ENCODE measurements around the gene IL1B. TPM values are rescaled to one million over a fixed set of nuclear protein-coding genes. Genes with fewer than 3 reads are reported as not detected.

IL1B gene
- total and polyA plus RNA-seq, 2 donors (not counting 3 experiments of a cell fraction or from before 2014, with no cell fraction given): 0.25 TPM; not detected in 1

DNA sequence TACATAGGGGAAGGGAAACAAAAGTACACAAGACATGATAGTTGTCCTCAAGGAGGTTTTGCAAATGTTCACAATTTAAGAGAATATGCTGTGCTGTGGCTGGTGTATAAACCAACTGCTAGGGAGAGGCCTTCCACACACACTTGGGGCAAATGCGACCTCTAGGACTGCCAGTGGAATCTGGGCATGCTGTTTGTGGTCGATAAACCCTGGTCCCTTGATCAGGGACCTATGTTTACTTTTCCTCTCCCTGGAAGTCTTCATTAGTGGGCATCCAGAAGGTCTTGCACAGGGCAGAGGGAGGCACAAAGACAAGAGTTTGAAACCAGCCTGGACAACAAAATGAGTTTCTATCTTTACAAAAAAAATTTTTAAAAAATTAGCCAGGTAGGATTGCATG is 7.3 kb upstream of the IL1B start:
- ChIA-PET POLR2A (no interaction called here), CTCF (interaction anchor here (1.3 kb wide), 1 partner anchor 9 kb away, joined by 3 read pairs; no protein-coding TSS in a partner anchor)
- peaks cover 0 to 27% of the 10 kb centered on the region in 2 experiments for H3K27me3 ChIP-seq (ENCODE audit: control insufficient read depth in 2 of 2, insufficient read depth in 2 of 2, low read length in 2 of 2)
- H3K9ac ChIP-seq (replicated peaks; ENCODE audit: extremely low read depth, insufficient read depth, low read length): no peak overlapping the region
- no peak overlapping the region for H2AFZ ChIP-seq (ENCODE audit: low read depth, low read length)
- no peak overlapping the region for H3K27ac ChIP-seq (ENCODE audit: insufficient read depth, low read depth, low read length)
- H3K4me1 ChIP-seq (ENCODE audit: control insufficient read depth, extremely low read depth, insufficient read depth, low read length): no peaks in the 10 kb centered on the region
- H3K9me1 ChIP-seq (replicated peaks; ENCODE audit: control insufficient read depth, extremely low read depth, insufficient read depth, low read length): no peaks in the 10 kb centered on the region
- intact Hi-C loops (cut with micrococcal nuclease) (no loop called here), dilution Hi-C loops (cut with MboI; ENCODE audit: extremely low pct_ligation_motif_present, low sequenced_read_pairs) (no loop called here)
- H3K36me3 ChIP-seq (ENCODE audit: control insufficient read depth in 2 of 2, extremely low read depth in 1 of 2, insufficient read depth in 2 of 2, low read length in 2 of 2): no peaks in the 10 kb centered on the region
- H4K20me1 ChIP-seq (replicated peaks; ENCODE audit: control insufficient read depth, extremely low read depth, insufficient read depth, low read length): no peaks in the 10 kb centered on the region
- FAIRE-seq (no peak), DNase-seq (ENCODE audit: low read depth, low spot score) (no peak)
- no peak for TF ChIP-seq EZH2 (IDR thresholded peaks at IDR 0.05; ENCODE audit: borderline replicate concordance, low read depth, low read length, severe bottlenecking)
- no peak for TF ChIP-seq FOS (IDR thresholded peaks at IDR 0.05; ENCODE audit: borderline replicate concordance, insufficient read depth, low read length)
- TF ChIP-seq, protein P1, sequence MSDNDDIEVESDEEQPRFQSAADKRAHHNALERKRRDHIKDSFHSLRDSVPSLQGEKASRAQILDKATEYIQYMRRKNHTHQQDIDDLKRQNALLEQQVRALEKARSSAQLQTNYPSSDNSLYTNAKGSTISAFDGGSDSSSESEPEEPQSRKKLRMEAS (IDR thresholded peaks at IDR 0.05; ENCODE audit: insufficient read depth, insufficient read length): no peak
- TF ChIP-seq POLR2AphosphoS5 (IDR thresholded peaks at IDR 0.05; ENCODE audit: insufficient read depth, low read depth, low read length): no peak
- no peak for TF ChIP-seq MYC (IDR thresholded peaks at IDR 0.05; ENCODE audit: low read depth, low read length)
- no peak for TF ChIP-seq JUN (IDR thresholded peaks at IDR 0.05; ENCODE audit: borderline replicate concordance, insufficient read depth, insufficient read length, low read depth)
- TF ChIP-seq, protein P2, sequence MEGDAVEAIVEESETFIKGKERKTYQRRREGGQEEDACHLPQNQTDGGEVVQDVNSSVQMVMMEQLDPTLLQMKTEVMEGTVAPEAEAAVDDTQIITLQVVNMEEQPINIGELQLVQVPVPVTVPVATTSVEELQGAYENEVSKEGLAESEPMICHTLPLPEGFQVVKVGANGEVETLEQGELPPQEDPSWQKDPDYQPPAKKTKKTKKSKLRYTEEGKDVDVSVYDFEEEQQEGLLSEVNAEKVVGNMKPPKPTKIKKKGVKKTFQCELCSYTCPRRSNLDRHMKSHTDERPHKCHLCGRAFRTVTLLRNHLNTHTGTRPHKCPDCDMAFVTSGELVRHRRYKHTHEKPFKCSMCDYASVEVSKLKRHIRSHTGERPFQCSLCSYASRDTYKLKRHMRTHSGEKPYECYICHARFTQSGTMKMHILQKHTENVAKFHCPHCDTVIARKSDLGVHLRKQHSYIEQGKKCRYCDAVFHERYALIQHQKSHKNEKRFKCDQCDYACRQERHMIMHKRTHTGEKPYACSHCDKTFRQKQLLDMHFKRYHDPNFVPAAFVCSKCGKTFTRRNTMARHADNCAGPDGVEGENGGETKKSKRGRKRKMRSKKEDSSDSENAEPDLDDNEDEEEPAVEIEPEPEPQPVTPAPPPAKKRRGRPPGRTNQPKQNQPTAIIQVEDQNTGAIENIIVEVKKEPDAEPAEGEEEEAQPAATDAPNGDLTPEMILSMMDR (IDR thresholded peaks at IDR 0.05; ENCODE audit: extremely low read depth in 1 of 2, insufficient read depth in 1 of 2, low read depth in 1 of 2, low read length in 2 of 2): no peak
- TF ChIP-seq POLR2A (IDR thresholded peaks at IDR 0.05; ENCODE audit: low read depth, low read length): no peak
- TF ChIP-seq GATA2 (IDR thresholded peaks at IDR 0.05; ENCODE audit: insufficient read depth, insufficient read length, low read depth, low read length): no peak
- BruUV-seq (replicated peaks): no TSS peak
- H3K4me2 ChIP-seq (ENCODE audit: insufficient read depth, low read length): no peak overlapping the region
- no peaks in the 10 kb centered on the region for H3K9me3 ChIP-seq (replicated peaks; ENCODE audit: control insufficient read depth, insufficient read depth, low read length)
- H3K4me3 ChIP-seq (replicated peaks in 1 of 3; ENCODE audit: insufficient read depth in 1 of 3, low read depth in 1 of 3, low read length in 3 of 3): no peak overlapping the region
- no peaks in the 10 kb centered on the region for H3K79me2 ChIP-seq (ENCODE audit: control insufficient read depth, insufficient read depth, low read length)
